SKM-1 treated with dmso at 0.1 percent for 144 hours (cell line): Measurements from ENCODE around the gene DNAH9.
"Not testable (repeated sequence)": the region's sequence is repeated elsewhere in the genome, so short reads cannot be mapped to it uniquely, and the experiment has no call there.

Experiments
- DNase-seq: peaks from one replicate; lab custom pipeline; 2025; ENCODE audit not compliant: unreplicated experiment; lab: John Stamatoyannopoulos, UW

Gene DNAH9

GRCh38 chr17:11901931-11902330 is 303.7 kb downstream of the DNAH9 start:
- DNase-seq = no peak

- DNase-seq = no peak
Observed at GRCh38 chr17:11908711-11909146, 310.5 kb downstream of the DNAH9 start.

- no peak for DNase-seq
Observed at GRCh38 chr17:11909348-11909747, 311.1 kb downstream of the DNAH9 start.

- no peak for DNase-seq
Observed at GRCh38 chr17:11916091-11916490, 317.8 kb downstream of the DNAH9 start.

GRCh38 chr17:11917415-11917814 is 319.1 kb downstream of the DNAH9 start:
- no peak for DNase-seq

GRCh38 chr17:11921296-11921695 is 323.0 kb downstream of the DNAH9 start:
- DNase-seq = no peak

- no peak for DNase-seq
Observed at GRCh38 chr17:11922638-11923037, 324.4 kb downstream of the DNAH9 start.

GRCh38 chr17:11924076-11924475 is 325.8 kb downstream of the DNAH9 start:
- no peak for DNase-seq

- no peak for DNase-seq
Observed at GRCh38 chr17:11925262-11926021, 327.2 kb downstream of the DNAH9 start.

GRCh38 chr17:11928436-11928835 is 330.2 kb downstream of the DNAH9 start:
- no peak for DNase-seq

GRCh38 chr17:11932337-11932898 is 334.1 kb downstream of the DNAH9 start:
- DNase-seq = no peak

- no peak for DNase-seq
Observed at GRCh38 chr17:11935734-11936406, 337.6 kb downstream of the DNAH9 start.

- DNase-seq = no peak
Observed at GRCh38 chr17:11940904-11941303, 342.6 kb downstream of the DNAH9 start.

GRCh38 chr17:11943086-11943485 is 344.8 kb downstream of the DNAH9 start:
- DNase-seq = not testable (repeated sequence)

GRCh38 chr17:11943759-11944347 is 345.6 kb downstream of the DNAH9 start:
- no peak for DNase-seq

GRCh38 chr17:11944587-11944986 is 346.3 kb downstream of the DNAH9 start:
- DNase-seq = no peak

GRCh38 chr17:11948789-11949188 is 350.5 kb downstream of the DNAH9 start:
- no peak for DNase-seq

- DNase-seq = not testable (repeated sequence)
Observed at GRCh38 chr17:11949571-11949970, 351.3 kb downstream of the DNAH9 start.

GRCh38 chr17:11950771-11951519 is 352.7 kb downstream of the DNAH9 start:
- DNase-seq = no peak

GRCh38 chr17:11952610-11953009 is 354.3 kb downstream of the DNAH9 start:
- no peak for DNase-seq

GRCh38 chr17:11953924-11954323 is 355.7 kb downstream of the DNAH9 start:
- DNase-seq = no peak
